ENCODE measurements around the gene ZNF730. TPM values are rescaled to one million over a fixed set of nuclear protein-coding genes. Genes with fewer than 3 reads are reported as not detected.

ZNF730 gene
- not detected in 5 replicates for total RNA-seq (2022; extraction: Qiagen RNA extraction; ENCODE audit: low read depth)

GRCh38 chr19:23116802-23117571, at the start of gene ZNF730:
Gene ZNF730 (plus strand): TSS chr19:23117025. CDS start chr19:23117174, 149 bp downstream.

Other genes starting within 250 kb of the ZNF730 start
- not detected in 5 replicates for gene ZNF728, start 113.8 kb upstream of the ZNF730 start, total RNA-seq (2022; extraction: Qiagen RNA extraction; ENCODE audit: low read depth)
- gene ZNF724, start 133.4 kb downstream of the ZNF730 start, total RNA-seq (2022; extraction: Qiagen RNA extraction; ENCODE audit: low read depth) = 0.50 to 0.90 TPM (median 0.75 TPM) in 5 replicates